ENCODE results near the gene SPOUT1.

The SPOUT1 gene

GRCh38 chr9:128770286-128771030 is 59.1 kb downstream of the SPOUT1 start:
- no peaks in the 10 kb centered on the region for H3K4me1 ChIP-seq (ENCODE audit: control insufficient read depth, insufficient read depth, low read length)
- H3K36me3 ChIP-seq (ENCODE audit: control insufficient read depth, insufficient read depth, low read length), result peaks cover 6% of the 10 kb centered on the region; the same call in 1 of the 2 replicates
- peak overlapping the region; percentile 85 for H3K4me3 ChIP-seq (ENCODE audit: low read depth, low read length)
- no peak overlapping the region for H3K9ac ChIP-seq (ENCODE audit: low read depth, low read length)
- H3K27ac ChIP-seq (ENCODE audit: low read depth, low read length), result peak overlapping the region; percentile 94
- no peaks in the 10 kb centered on the region for H3K27me3 ChIP-seq (ENCODE audit: control insufficient read depth, insufficient read depth, low read length)
- no peaks in the 10 kb centered on the region for H3K9me3 ChIP-seq (ENCODE audit: control insufficient read depth, insufficient read depth, low read length)
